HG03039 (cell line): ENCODE measurements around the gene CCNF.
"Not testable (repeated sequence)": the region's sequence is repeated elsewhere in the genome, so short reads cannot be mapped to it uniquely, and the experiment has no call there.

ENCODE experiments used
- ATAC-seq: cut with Tn5 transposase; IDR thresholded peaks from one replicate; pipeline ENCODE4 v1.9.1; 2021; ENCODE audit warnings: mild to moderate bottlenecking, moderate library complexity; ENCODE audit not compliant: unreplicated experiment

CCNF gene

DNA sequence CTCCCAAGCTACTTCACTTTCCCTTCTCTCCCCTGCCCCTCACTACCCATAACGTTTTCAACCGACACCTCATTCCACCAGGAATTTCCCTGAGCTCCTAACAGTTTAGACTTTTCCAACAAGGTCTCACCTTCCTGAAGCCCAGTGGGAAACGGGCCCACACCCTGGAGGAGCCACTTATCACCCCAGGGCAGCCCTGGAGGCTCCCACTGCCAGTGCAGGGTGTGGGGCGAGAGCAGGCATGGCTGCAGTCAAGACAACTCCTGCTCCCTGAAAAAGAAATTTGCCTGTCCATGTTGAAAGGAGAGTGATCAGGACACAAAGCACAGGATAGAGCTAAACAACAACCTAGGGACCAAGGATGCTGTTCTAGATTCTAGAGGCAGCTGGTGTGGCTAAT, 1.7 kb upstream of the CCNF start:
- ATAC-seq, result no peak

- ATAC-seq, result no peak
Observed at GRCh38 chr16:2428051-2428783, 1.0 kb upstream of the CCNF start.

DNA sequence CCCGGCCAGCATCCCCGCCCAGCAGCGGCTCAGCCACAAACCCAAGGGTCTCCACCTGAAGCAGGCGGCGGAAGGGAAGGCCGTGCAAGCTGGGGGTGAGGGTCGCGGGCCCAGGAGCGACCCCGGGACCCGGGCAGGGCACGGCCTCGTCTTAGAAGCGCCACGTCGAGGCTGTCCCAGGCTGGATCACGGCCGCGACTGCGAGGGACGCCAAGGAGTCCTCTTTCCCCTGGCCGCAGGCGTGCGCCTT, 538 bp upstream of the CCNF start:
- ATAC-seq, result no peak

DNA sequence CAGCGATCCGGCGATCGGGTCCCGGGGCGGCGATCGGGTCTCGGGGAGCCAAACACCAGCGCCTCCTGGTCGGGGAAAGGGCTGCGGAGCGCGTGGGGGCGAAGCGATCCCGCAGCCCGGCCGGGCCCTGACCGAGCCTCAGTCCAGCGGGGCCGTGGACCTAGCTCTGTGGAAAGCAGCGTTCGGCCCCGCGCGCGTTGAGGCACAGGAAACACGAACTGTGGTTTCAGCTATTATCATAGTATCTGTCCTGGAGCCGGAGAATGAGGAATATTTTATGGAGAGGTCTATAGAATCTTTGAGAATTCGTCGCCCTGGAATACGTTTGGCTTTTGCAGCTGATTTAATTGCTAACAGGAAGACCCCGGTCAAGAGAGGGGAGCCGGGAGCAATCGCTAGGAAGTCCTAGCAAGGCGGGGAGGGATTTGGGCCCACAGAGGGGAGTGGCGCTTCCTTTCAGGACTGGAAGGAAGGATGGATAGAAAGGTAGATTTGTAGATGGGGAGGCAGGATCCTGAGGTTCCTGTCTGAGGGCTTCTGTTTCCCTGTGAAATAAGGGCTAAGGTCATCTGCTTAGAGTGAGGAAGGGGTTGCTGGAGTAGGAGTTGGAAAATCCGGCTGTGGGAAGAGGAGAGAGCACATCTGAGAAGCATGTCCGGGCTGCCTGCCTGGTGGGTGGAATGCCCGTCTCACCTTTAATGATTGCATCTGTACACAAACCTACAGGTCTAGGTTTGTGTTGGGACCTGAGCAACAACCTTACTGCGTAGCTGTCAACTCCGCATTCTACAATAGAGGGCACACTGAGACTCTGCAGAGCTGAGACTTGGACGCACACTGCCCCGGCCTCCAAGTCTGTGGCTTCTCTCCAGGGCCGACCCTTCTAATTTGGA, 770 bp downstream of the CCNF start:
- no peak for ATAC-seq

DNA sequence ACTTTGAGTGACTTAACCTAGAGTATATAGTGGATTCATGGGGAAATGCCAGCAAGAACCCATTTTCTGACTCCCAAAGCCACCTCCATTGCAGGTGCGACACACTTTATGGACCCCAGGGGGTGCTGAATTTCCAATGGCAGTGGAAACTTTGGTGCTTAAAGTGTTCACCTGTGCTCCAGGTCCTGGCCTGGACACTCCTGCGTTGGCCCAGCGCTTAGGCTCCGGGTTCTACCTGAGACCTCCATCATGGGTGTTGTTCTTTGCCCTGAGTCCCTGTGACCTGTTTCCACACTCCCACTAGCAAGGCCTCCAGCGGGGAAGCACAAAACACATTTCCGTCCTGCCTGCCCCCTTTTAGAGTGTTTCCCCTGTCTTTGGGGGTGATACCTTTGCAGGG, 3.0 kb downstream of the CCNF start:
- ATAC-seq, result no peak

- ATAC-seq, result no peak
Observed at GRCh38 chr16:2432801-2433505, 3.7 kb downstream of the CCNF start.

- not testable (repeated sequence) for ATAC-seq
Observed at GRCh38 chr16:2435236-2435635, 6.0 kb downstream of the CCNF start.

DNA sequence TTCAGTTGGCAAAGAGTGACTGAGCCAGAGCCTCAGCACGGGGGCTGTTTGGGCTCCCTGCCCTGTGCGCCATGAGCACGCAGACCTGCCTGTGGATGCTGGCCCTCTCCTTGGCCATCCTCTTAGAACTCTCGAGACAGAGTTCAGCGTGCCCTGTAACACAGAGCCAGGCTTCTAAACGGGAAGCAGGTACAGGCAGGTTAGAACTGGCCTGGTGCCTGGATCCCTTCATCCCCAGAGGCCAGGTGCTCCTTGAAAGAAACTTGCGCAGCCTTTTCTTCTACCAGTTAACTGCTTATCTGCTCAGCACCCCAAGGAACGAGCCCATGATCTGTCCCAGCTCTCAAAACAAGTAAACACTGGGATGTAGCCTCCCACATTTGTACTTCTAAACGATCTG, 6.9 kb downstream of the CCNF start:
- no peak for ATAC-seq

- ATAC-seq, result no peak
Observed at GRCh38 chr16:2437032-2437790, 8.0 kb downstream of the CCNF start.

GRCh38 chr16:2438121-2438520, 8.9 kb downstream of the CCNF start:
- ATAC-seq, result no peak

- ATAC-seq, result no peak
Observed at GRCh38 chr16:2439598-2439997, 10.4 kb downstream of the CCNF start.

- not testable (repeated sequence) for ATAC-seq
Observed at GRCh38 chr16:2441143-2441804, 12.0 kb downstream of the CCNF start.

GRCh38 chr16:2443555-2443954, 14.3 kb downstream of the CCNF start:
- ATAC-seq, result no peak

DNA sequence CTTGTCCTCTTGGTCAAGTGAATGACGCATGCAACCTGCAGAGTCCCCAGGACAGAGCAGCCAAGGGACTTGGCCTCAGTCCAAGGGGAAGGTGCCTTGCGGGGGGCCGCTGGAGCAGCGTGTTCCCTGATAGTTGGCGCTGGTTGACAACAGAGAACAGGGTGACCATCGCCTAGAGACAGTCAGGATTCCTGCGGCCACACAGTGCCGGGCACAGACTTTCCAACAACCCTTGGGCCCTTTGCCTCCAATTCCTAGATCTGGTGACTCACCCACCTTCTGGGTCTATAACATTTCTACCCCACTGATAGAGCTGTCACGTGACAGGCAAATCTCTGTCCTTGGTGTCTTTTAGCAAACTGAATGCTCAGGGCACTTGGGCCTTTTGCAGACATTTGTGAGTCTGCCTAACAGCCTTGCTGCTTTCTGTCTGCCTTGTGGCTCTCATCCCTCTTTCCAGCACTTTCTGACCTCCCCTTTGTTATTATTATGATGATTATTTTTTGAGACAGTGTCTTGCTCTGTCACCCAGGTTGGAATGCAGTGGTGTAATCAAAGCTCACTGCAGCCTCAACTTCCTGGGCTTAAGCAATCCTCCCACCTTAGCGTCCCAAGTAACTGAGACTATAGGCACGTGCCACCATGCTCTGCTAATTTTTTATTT, 18.8 kb downstream of the CCNF start:
- no peak for ATAC-seq

GRCh38 chr16:2449118-2449517, 19.9 kb downstream of the CCNF start:
- no peak for ATAC-seq

GRCh38 chr16:2450535-2450934, 21.3 kb downstream of the CCNF start:
- no peak for ATAC-seq

GRCh38 chr16:2450975-2451381, 21.7 kb downstream of the CCNF start:
- no peak for ATAC-seq

- no peak for ATAC-seq
Observed at GRCh38 chr16:2451851-2452320, 22.6 kb downstream of the CCNF start.

DNA sequence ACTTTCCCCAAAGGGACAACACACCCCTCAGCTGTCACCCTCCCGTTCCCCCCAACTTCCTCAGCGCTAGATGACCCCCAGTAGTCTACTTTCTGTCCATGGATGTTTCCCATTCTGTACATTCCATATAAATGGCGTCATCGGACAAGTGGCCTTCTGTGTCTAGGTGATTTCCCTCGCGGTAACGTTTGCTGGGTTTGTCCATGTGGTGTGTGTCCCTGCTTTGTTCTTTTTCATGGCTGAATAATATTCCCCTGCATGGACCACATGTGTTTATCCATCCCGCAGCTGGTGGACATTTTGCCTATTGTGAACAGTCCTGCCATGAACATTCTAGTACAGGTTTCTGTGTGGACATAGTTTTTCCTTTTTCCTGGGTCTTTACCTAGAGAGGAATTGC, 23.4 kb downstream of the CCNF start:
- ATAC-seq, result no peak
